GM13977 (cell line): ENCODE data around the gene SLC35F5.
"Not testable (repeated sequence)": the region's sequence is repeated elsewhere in the genome, so short reads cannot be mapped to it uniquely, and the experiment has no call there.

Source experiments
- DNase-seq: peaks from one replicate; pipeline ENCODE4 v3.0.0; 2012; ENCODE audit warnings: low spot score
- in situ Hi-C: fragments of 300-500 bp; cut with MboI; formaldehyde crosslinking; loops from one replicate; pipeline ENCODE4 v1.12.0; 2022; ENCODE audit warnings: low sequenced_read_pairs, low pct_unique_long_range_greater_than_20kb, mixed read lengths, inconsistent platforms; ENCODE audit not compliant: unreplicated experiment
- TF ChIP-seq, protein P1 (sequence below): IDR thresholded peaks from 2 replicates; pipeline ENCODE4 v1.5.1; 2012; ENCODE audit warnings: mild to moderate bottlenecking, control low read depth; ENCODE audit not compliant: insufficient read depth; ENCODE audit errors: extremely low read depth, missing control alignments

Gene SLC35F5

GRCh38 chr2:113784823-113785744 is 28.6 kb upstream of the SLC35F5 start:
- DNase-seq, result no peak
- in situ Hi-C loops, result no loop called here
- TF ChIP-seq, protein P1, sequence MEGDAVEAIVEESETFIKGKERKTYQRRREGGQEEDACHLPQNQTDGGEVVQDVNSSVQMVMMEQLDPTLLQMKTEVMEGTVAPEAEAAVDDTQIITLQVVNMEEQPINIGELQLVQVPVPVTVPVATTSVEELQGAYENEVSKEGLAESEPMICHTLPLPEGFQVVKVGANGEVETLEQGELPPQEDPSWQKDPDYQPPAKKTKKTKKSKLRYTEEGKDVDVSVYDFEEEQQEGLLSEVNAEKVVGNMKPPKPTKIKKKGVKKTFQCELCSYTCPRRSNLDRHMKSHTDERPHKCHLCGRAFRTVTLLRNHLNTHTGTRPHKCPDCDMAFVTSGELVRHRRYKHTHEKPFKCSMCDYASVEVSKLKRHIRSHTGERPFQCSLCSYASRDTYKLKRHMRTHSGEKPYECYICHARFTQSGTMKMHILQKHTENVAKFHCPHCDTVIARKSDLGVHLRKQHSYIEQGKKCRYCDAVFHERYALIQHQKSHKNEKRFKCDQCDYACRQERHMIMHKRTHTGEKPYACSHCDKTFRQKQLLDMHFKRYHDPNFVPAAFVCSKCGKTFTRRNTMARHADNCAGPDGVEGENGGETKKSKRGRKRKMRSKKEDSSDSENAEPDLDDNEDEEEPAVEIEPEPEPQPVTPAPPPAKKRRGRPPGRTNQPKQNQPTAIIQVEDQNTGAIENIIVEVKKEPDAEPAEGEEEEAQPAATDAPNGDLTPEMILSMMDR, result no peak

- TF ChIP-seq, protein P1, result no peak
- in situ Hi-C loops, result no loop called here
- DNase-seq, result no peak
Observed at GRCh38 chr2:113780472-113780871, 24.0 kb upstream of the SLC35F5 start.

- TF ChIP-seq, protein P1, result no peak
- in situ Hi-C loops, result no loop called here
- no peak for DNase-seq
Observed at GRCh38 chr2:113777371-113777770, 20.9 kb upstream of the SLC35F5 start.

DNA sequence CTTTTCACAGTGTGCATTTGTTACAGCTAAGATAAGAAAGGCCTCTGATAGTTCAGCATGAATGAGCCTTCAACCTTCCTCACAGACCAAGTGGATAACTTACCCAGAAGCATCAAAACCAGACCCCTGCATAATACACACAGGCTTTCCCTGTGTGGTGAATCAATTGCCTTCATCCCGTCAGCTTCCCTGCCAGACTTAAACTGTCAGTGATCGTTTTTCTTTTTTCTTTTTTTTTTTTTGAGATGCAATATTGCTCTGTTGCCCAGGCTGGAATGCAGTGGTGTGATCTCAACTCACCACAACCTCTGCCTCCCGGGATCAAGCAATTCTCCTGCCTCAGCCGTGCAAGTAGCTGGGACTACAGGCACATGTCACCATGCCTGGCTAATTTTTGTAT is 20.5 kb upstream of the SLC35F5 start:
- no peak for DNase-seq
- in situ Hi-C loops, result no loop called here

DNA sequence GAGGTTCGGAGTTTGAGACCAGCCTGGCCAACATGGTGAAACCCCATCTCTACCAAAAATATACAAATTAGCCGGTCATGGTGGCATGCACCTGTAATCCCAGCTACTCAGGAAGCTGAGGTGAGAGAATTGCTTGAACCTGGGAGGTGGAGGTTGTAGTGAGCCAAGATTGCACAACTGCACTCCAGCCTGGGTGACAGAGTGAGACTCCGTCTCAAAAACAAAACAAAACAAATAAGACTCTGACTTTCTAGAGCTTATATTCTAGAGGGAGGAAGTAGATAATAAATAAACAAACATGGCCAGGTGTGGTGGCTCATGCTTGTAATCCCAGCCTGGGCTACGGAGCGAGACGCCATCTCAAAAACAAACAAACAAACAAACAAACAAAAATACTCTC is 18.2 kb upstream of the SLC35F5 start:
- in situ Hi-C loops, DNase-seq: not testable (repeated sequence)

More for the DNA sequence above, 20.5 kb upstream of the SLC35F5 start:
- TF ChIP-seq, protein P1, result no peak

DNA sequence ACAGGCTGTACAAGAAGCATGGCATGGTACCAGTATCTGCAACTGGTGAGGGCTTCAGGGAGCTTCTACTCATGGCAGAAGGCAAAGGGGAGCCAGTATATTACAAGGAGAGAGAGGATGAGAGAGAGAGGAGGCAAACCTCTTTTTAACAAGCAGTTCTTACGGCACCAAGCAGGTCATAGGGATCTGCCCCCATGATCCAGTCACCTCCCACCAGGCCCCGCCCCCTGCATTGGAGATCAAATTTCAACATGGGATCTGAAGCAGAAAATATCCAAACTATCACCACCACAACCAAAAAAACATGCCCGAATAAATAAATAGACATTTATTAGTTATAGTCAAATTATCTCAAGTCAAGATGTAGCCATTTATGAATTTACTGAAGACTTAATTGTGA is 14.5 kb upstream of the SLC35F5 start:
- TF ChIP-seq, protein P1, result no peak
- in situ Hi-C loops, result no loop called here
- DNase-seq, result no peak

GRCh38 chr2:113769555-113769954 is 13.1 kb upstream of the SLC35F5 start:
- no peak for DNase-seq
- TF ChIP-seq, protein P1, result no peak
- in situ Hi-C loops, result no loop called here
